Fibroblast of skin of scalp (primary cell): Measurements from ENCODE around the gene GAL3ST2. TPM values are rescaled to one million over a fixed set of nuclear protein-coding genes. Genes with fewer than 3 reads are reported as not detected.
"Not testable (repeated sequence)": the region's sequence is repeated elsewhere in the genome, so short reads cannot be mapped to it uniquely, and the experiment has no call there.

Experiments used
- DNase-seq: peaks from one replicate; pipeline ENCODE4 v3.0.0-alpha.2; 2013
- polyA plus RNA-seq, 2 experiments: library from polyadenylated mRNA; unstranded; fragments of 120-200 nt; gene quantifications; one replicate each; pipeline ENCODE4 v1.2.1, GENCODE V29; 2013; ENCODE audit not compliant: insufficient read length in 2 of 2

The GAL3ST2 gene
- polyA plus RNA-seq (2013, experiment 1 of 2; ENCODE audit: insufficient read length): 0.13 TPM
- not detected for polyA plus RNA-seq (2013, experiment 2 of 2; ENCODE audit: insufficient read length)

- DNase-seq: no peak
Measured at GRCh38 chr2:241776336-241777169, at the start of gene GAL3ST2. Gene GAL3ST2 (plus strand): TSS chr2:241776822. CDS start chr2:241776956, 134 bp downstream.

DNA sequence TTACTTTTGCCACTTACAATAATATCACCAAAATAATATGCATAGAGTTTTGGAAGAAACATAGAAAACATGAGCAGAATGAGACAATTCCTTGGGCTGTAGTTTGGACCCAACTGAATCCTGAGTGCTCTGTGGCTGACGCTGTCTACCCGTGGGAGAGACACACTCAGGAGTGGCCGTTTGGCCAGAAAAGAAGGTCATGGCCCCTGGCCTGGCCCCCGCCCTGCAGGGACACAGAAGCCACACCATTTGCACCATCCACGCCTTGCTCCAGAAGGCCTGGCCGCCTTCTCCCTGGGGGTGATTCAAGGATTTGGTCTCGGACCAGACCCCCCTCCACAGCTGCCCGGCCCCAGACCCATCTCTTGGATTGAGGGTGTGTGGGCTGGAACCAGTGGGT, 48.6 kb upstream of the GAL3ST2 start:
- no peak for DNase-seq

DNA sequence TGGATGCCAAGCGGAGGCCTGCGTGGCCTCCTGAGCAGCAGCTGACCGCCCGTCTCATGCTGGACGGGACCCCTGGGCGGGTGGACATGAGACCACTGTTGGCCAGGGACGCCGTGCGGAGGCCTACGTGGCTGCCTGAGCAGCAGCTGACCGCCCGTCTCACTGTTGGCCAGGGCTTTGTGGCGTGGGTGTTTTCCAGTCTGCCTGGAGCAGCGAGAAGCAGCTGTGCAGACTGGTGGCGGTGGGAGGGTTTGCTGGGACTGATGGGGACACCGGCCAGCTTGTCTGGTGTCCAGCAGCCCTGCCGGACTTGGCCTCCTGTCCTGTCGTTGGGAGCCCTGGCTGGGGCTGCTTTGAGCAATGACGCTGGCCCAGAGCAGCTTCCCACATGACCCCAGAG, 48.0 kb upstream of the GAL3ST2 start:
- DNase-seq: no peak

- no peak for DNase-seq
Measured at GRCh38 chr2:241729868-241730267, 46.8 kb upstream of the GAL3ST2 start.

DNA sequence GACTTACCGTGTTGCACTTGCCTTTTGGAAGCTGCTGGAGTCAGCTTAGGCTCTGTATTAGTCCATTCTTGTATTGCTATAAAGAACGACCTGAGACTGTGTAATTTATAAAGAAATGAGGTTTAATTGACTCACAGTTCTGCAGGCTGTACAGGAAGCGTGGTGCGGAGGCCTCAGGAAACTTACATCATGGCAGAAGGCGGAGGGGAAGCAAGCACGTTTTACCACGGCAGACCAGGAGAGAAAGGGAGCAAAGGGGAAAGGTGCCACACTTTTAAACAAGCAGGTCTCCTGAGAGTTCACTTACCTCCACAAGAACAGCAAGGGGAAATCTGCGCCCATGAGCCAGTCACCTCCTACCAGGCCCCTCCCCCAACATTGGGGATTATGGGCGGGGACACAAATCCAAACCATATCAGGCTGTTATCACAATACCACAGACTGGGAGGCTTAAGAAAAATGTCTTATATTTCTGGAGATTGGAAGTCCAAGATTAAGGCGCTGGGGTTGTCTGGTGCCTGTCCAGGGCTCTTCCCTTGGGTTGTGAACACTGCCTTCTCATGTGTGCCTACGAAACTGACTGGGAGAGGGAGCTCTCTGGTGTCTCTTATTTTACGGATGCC, 45.8 kb upstream of the GAL3ST2 start:
- DNase-seq: no peak

DNA sequence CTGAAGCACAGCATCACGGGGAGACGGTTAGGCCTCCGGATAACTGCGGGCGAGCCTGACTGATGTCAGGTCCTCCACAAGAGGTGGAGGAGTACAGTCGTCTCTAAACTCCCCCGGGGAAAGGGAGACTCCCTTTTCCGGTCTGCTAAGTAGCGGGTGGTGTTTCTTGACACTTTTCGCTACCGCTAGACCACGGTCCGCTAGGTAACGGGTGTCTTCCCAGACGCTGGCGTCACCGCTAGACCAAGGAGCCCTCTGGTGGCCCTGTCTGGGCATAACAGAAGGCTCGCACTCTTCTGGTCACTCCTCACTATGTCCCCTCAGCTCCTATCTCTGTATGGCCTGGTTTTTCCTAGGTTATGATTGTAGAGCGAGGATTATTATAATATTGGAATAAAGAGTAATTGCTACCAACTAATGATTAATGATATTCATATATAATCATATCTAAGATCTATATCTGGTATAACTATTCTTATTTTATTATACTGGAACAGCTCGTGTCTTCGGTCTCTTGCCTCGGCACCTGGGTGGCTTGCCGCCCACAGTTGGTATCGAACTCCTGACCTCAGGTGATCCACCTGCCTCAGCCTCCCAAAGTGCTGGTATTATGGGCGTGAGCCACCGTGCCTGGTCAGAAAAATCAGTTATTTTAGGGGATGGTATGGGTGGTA, 44.0 kb upstream of the GAL3ST2 start:
- DNase-seq: peak; percentile 39

- no peak for DNase-seq
Measured at GRCh38 chr2:241733391-241734207, 43.0 kb upstream of the GAL3ST2 start.

DNA sequence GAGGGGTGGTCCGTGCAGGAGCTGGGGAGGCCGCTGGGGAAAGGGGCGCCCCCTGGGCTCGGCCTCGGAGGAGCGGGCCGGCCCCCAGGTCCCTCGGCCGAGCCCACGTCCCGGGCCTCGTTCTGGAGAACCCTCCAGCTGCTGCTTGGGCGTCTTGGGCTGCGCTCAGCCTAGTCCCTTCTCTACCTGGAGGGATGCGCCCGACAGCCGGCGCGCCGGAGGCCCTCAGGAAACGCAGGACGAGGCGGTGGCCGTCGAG, 42.5 kb upstream of the GAL3ST2 start:
- no peak for DNase-seq

DNA sequence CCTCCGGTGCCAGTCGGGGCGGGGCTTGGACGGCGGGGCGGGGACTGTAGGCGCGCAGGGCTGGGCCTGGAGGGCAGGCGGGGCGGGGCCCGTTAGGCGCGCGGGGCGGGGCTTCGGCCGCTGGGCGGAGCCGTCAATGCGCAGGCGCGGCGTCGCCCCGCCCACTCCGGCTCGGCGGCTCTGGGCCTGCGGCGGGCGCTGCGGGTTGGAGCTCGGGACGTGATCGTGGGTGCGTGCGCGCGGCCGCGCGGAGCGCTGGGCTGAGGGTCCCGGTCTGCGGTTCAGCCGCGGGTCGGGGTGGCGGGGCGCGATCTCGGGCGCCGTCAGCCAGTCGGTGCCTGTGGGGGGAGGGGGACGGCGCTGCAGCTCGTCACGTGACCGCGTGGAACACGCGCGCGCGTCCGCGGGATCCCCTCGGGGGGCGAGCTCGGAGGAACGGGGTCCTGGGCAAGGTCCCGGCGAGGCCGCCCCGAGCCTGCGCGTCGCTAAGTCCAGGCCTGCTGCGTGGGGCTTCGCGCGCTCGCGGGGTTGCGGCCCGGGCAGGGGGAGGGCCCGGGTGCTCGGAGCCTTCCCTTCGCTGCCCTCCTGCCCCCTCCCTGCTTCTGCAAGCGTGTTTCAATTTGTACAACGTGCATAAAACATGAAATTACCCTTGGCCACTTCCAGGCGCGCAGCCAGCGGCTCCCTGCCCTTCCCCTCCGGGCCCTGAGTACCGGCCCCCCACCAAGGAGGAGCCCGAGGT, 42.0 kb upstream of the GAL3ST2 start, which contains the start of gene D2HGDH:
D2HGDH (plus strand) TSS at position 164 of the 742 bp plus-strand sequence. CDS start 595 bp downstream, outside the sequence.
- DNase-seq: peak; percentile 87

- no peak for DNase-seq
Measured at GRCh38 chr2:241736111-241736510, 40.5 kb upstream of the GAL3ST2 start.

DNA sequence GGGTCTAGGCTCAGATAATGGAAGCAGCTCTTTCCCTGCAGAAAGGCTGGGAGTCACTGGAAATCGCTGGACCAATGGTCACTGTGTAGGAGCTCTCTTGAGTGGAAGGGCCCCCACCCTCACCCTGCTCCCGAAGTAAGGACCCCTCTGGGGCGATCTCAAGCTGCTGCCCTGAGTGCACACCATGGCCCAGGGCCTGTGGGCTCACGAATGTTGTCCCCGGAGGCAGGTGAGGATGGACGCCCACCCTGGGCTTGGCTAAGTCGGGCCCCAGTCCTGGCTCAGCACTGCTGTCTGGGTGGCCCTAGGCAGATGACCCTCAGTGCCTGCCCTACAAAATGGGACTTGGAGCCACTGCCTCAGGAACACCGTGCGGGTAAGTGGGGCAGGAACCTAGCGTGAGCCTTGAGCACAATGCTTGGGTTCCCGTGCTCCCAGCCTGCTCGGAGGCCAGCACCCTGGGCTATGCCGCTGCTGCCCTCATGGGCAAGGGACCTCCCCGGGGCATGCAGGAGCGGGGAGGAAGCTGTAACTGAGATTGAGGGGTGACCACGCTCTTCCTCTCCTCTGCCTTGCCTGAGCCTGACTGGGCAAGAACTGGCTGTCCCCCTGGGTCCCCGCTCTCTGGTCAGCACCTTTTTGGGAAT, 38.5 kb upstream of the GAL3ST2 start:
- no peak for DNase-seq

DNA sequence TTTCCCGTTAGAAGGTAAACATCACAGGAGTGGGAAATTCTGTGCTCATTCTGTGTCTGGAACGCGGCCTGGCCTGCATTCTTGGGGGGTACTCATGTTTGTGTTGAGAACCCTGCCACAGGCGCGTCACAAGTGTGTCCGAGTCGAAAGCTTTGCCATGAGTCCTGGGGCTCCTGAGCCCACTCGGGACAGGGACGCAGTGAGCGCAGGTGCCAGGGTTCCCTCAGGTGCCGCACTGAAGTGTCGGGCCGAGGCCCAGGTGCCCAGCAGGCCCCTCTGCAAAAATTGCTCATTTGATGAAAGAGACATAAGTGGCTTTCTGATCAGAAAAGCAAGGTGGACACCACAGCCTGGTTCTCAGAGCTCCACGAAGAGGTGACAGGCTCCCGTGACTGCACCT, 37.4 kb upstream of the GAL3ST2 start:
- no peak for DNase-seq

- DNase-seq: peak; percentile 34
Measured at GRCh38 chr2:241739651-241740050, 37.0 kb upstream of the GAL3ST2 start.

- DNase-seq: no peak
Measured at GRCh38 chr2:241741016-241741415, 35.6 kb upstream of the GAL3ST2 start.

DNA sequence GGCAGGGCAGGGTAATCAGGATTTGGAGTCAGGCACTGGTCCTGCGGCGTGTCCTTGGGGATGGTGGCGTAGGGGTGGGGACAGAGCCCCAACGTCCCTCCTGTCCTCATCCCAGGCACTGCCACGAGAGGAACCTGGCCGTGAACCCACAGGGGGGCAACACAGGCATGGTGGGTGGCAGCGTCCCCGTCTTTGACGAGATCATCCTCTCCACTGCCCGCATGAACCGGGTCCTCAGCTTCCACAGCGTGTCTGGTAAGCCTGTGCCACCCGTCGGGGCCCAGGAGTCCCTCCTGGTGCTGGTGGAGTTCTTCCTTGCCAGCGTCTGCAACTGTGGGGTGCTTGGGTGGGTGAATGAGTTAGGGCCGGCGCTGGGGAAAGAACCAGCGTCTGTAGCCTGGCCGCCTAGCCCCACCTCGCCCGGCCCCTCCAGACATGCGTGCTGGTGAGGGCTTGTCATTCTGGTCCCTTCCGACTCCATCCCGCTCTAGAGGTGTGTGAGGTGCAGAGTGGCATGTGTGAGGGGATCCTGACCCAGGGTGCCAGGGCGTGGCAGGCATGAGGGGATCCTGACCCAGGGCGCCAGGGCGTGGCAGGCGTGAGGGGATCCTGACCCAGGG, 34.2 kb upstream of the GAL3ST2 start:
- no peak for DNase-seq

GRCh38 chr2:241743008-241743407, 33.6 kb upstream of the GAL3ST2 start:
- not testable (repeated sequence) for DNase-seq

DNA sequence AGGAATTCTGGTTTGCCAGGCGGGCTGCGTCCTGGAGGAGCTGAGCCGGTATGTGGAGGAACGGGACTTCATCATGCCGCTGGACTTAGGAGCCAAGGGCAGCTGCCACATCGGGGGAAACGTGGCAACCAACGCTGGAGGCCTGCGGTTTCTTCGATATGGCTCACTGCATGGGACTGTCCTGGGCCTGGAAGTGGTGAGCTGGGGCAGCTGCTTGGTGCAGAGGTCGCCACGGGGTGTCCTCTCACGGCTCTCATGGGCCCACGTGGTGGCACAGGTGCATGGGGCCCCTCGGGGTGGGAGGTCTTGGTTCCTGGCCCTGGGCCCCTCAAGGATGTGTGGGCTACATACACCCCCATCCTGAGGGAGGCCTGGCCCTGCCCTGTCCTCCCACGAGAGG, 33.0 kb upstream of the GAL3ST2 start:
- no peak for DNase-seq

DNA sequence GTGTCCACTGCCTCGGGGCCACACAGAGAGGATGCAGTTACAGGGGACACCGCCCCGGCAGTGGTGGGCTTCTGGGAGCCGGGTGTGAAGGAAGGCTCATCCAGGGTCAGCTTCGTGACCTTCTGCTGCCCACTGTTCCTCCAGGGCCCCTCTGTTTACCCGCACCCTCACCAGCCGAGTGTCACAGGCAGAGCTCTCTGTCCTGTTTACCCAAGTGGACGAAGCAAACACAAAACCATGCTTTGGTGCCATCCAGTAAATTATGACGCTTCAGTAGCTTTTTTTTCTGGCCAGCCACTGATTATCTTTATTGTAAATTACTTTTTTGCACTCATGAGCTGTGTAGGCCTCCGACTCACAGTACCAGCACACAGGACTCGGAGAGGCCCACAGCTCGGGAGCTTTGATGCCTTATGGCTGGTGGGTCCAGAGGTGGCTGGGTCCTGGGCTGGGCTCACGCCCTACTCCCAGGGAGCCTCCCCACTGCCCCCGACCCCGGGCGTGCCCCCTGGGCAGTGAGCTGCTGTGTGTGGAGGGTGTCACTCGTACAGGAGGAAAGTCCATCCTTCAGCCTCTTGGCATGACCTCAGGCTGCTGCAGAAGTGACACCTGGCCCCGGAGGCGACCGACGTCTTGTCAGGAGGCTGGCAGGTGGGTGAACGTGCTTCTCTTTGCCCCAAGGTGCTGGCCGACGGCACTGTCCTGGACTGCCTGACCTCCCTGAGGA, 32.4 kb upstream of the GAL3ST2 start:
- DNase-seq: no peak

- DNase-seq: no peak
Measured at GRCh38 chr2:241745276-241745675, 31.3 kb upstream of the GAL3ST2 start.

GRCh38 chr2:241746084-241746483, 30.5 kb upstream of the GAL3ST2 start:
- no peak for DNase-seq
